ENCODE measurements around the gene THAP11. TPM values are rescaled to one million over a fixed set of nuclear protein-coding genes. Genes with fewer than 3 reads are reported as not detected.

THAP11 gene
- total and polyA plus RNA-seq, 3 experiments from 2014 or later, result 52.6 to 153 (median 55.1) TPM

DNA sequence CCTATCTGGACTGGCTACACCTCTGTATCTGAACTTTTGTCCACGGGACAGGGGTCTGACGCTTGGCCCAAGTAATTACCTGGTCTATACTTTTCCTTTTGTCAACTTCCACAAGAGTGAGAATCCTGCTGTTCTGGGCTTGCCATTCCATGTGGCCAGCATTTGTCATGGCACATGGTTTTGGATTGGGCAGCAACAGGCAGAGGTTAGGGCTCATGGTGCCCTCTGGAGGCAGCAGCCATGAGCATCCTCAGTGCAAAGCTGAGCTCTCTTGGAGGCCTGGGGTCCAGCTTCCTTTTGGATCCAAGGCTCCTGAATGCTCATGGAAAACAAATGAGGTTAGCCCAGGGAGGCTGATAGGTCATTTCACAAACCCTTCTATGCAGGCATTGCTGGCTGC is 23.2 kb downstream of the THAP11 start:
- peak overlapping the region in 1 of 8 donors; percentile 38 for H3K27ac Mint-ChIP-seq
- no peaks in the 10 kb centered on the region for H3K27me3 Mint-ChIP-seq
- Histone ChIP-seq H3K27me3 (ENCODE audit: insufficient read depth, low read length, poor library complexity, severe bottlenecking) (no peaks in the 10 kb centered on the region), H3K4me1 (ENCODE audit: insufficient read depth, low read length) (no peaks in the 10 kb centered on the region), H3K9me3 (ENCODE audit: low read length) (no peaks in the 10 kb centered on the region), H3K27ac (ENCODE audit: low read depth, low read length) (no peak overlapping the region), H3K4me3 (ENCODE audit: low read length) (no peak overlapping the region), H3K36me3 (ENCODE audit: insufficient read depth, low read length) (peaks cover 6% of the 10 kb centered on the region)
- no peaks in the 10 kb centered on the region for H3K9me3 Mint-ChIP-seq
- CTCF ChIA-PET, result interaction anchor here (0.8 to 1.8 kb wide), 5 partner anchors 24 to 344 kb away, joined by 3 to 5 read pairs (median 4); no protein-coding TSS in a partner anchor
- DNase-seq, result no peak
- POLR2A ChIA-PET, result no interaction called here
- peaks cover 0 to 56% (median 2%) of the 10 kb centered on the region in 3 donors for H3K36me3 Mint-ChIP-seq
- H3K4me1 Mint-ChIP-seq, result peaks cover 5 to 7% (median 6%) of the 10 kb centered on the region in 3 donors
- no peak overlapping the region for H3K4me3 Mint-ChIP-seq

DNA sequence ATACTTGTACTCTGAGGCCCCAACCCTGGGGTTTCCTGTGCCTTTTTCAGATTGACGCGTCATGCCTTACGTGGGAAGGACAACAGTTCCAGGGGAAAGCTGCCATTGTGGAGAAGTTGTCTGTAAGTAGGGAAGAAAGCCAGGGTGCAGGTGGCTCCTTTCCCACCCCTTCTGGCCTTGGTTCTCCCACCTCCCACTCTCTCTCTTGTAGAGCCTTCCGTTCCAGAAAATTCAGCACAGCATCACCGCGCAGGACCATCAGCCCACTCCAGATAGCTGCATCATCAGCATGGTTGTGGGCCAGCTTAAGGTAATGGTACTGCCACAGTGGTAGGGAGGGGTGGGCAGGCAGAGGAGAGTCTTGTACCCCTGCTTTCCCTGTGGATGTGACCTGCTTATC is 26.2 kb downstream of the THAP11 start:
- peaks cover 0 to 53% (median 7%) of the 10 kb centered on the region in 3 donors for H3K36me3 Mint-ChIP-seq
- Histone ChIP-seq H3K36me3 (ENCODE audit: insufficient read depth, low read length) (peaks cover 6% of the 10 kb centered on the region), H3K4me3 (ENCODE audit: low read length) (no peak overlapping the region), H3K4me1 (ENCODE audit: insufficient read depth, low read length) (peaks cover 7% of the 10 kb centered on the region), H3K9me3 (ENCODE audit: low read length) (no peaks in the 10 kb centered on the region), H3K27me3 (ENCODE audit: insufficient read depth, low read length, poor library complexity, severe bottlenecking) (no peaks in the 10 kb centered on the region), H3K27ac (ENCODE audit: low read depth, low read length) (no peak overlapping the region)
- ChIA-PET CTCF (interaction anchor here (0.8 to 2.4 kb wide), 2 partner anchors 15 to 53 kb away, joined by 3 to 5 read pairs; no protein-coding TSS in a partner anchor), POLR2A (no interaction called here)
- peak overlapping the region in 1 of 8 donors; percentile 23 for H3K27ac Mint-ChIP-seq
- no peaks in the 10 kb centered on the region for H3K27me3 Mint-ChIP-seq
- no peak for DNase-seq
- no peaks in the 10 kb centered on the region for H3K9me3 Mint-ChIP-seq
- H3K4me3 Mint-ChIP-seq, result no peak overlapping the region
- H3K4me1 Mint-ChIP-seq, result peaks cover 9 to 10% (median 9%) of the 10 kb centered on the region in 3 donors

DNA sequence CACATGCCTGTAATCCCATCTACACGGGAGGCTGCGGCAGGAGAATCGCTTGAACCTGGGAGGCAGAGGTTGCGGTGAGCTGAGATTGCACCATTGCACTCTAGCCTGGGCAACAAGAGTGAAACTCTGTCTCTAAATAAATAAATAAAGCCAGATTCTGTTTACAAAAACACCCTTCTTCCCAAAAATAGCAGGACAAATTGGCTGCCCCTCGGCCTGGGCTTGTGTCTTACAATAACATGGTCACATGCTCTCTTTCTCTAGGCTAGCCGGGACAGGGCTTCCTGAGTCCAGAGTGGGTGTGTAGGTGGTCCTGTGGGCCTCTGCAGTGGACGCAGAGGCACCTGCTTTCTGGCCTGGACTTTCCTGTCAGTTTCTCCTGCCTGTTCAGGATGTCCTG is 27.5 kb downstream of the THAP11 start:
- POLR2A ChIA-PET, result interaction anchor here (0.6 kb wide), 1 partner anchor 16 kb away, joined by 3 read pairs; no protein-coding TSS in a partner anchor
- no peaks in the 10 kb centered on the region for H3K27me3 Mint-ChIP-seq

DNA sequence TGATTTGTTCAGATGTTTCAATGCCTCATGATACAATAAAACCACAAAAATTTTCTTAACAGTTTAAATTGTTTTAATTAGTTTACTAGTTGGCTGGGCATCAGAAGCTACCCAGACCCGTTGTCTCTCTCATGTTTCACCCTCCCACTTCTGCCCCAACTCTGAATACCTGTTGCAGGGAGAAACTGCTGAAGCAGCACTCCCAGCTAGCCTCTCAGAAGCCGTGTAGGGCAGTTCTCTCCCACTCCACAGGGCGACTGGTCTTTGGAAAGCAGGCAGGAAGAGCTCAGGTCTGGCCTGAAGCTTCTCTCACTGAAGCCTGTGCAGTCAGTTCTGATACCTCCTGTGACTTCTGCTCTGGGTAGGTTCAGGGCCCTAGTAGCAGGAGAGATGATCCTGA is 29.1 kb downstream of the THAP11 start:
- no peak overlapping the region for H3K4me3 ChIP-seq (ENCODE audit: low read length)
- peaks cover 33 to 40% (median 39%) of the 10 kb centered on the region in 3 donors for H3K4me1 Mint-ChIP-seq
- H3K27ac ChIP-seq (ENCODE audit: low read depth, low read length), result no peak overlapping the region
- H3K36me3 Mint-ChIP-seq, result peaks cover 0 to 59% (median 7%) of the 10 kb centered on the region in 3 donors
- no peaks in the 10 kb centered on the region for H3K9me3 Mint-ChIP-seq
- H3K27ac Mint-ChIP-seq, result peak overlapping the region in 4 of 8 donors; percentile 24 to 88 (median 48)
- ChIA-PET CTCF (interaction anchor here (1.1 to 1.7 kb wide), 4 partner anchors 12 to 205 kb away, joined by 3 to 6 read pairs (median 5); partner anchors contain the start of genes C16orf86 and ENKD1), POLR2A (interaction anchor here (0.8 kb wide), 1 partner anchor 22 kb away, joined by 4 read pairs; the partner anchor contains the start of gene PSKH1)
- H3K4me1 ChIP-seq (ENCODE audit: insufficient read depth, low read length), result peaks cover 35% of the 10 kb centered on the region
- no peaks in the 10 kb centered on the region for H3K9me3 ChIP-seq (ENCODE audit: low read length)
- H3K4me3 Mint-ChIP-seq, result peak overlapping the region in 4 of 7 donors; percentile 86 to 96 (median 92)
- peaks cover 7% of the 10 kb centered on the region for H3K36me3 ChIP-seq (ENCODE audit: insufficient read depth, low read length)
- DNase-seq, result no peak
- H3K27me3 ChIP-seq (ENCODE audit: insufficient read depth, low read length, poor library complexity, severe bottlenecking), result no peaks in the 10 kb centered on the region
- no peaks in the 10 kb centered on the region for H3K27me3 Mint-ChIP-seq

More for the DNA sequence above, 27.5 kb downstream of the THAP11 start:
- Mint-ChIP-seq H3K4me1 (peaks cover 19 to 24% (median 23%) of the 10 kb centered on the region in 3 donors), H3K36me3 (peaks cover 0 to 59% (median 7%) of the 10 kb centered on the region in 3 donors), H3K27ac (peak overlapping the region in 1 of 8 donors; percentile 74), H3K4me3 (no peak overlapping the region), H3K9me3 (no peaks in the 10 kb centered on the region)
- Histone ChIP-seq H3K4me3 (ENCODE audit: low read length) (no peak overlapping the region), H3K4me1 (ENCODE audit: insufficient read depth, low read length) (peaks cover 19% of the 10 kb centered on the region), H3K27ac (ENCODE audit: low read depth, low read length) (no peak overlapping the region), H3K27me3 (ENCODE audit: insufficient read depth, low read length, poor library complexity, severe bottlenecking) (no peaks in the 10 kb centered on the region), H3K36me3 (ENCODE audit: insufficient read depth, low read length) (peaks cover 6% of the 10 kb centered on the region), H3K9me3 (ENCODE audit: low read length) (no peaks in the 10 kb centered on the region)
- DNase-seq, result no peak
- CTCF ChIA-PET, result interaction anchor here (1.7 kb wide), 1 partner anchor 14 kb away, joined by 5 read pairs; no protein-coding TSS in a partner anchor

DNA sequence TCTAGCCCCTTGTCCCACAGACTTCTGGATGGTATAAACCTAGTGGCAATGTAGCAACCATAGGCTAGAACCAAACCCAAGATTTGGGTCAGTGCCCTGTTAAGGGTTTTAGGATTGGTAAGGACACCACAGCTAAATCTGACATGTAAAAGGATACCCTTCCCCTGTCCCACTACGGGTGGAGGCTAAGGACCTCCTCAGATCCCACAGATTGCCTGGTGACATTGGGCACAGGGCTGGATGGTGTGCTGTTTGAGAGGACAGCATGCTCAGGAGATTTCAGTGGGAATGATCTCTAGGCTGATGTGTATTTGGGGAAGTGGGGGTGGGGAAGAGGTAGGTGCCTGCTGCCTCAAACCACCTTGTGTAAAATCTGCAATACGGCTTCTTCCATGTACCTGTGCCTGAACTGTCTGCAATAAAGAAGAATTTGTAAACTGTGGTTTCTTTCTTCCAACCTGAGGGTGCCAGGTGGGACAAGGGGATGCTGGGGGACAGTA is 30.1 kb downstream of the THAP11 start:
- Mint-ChIP-seq H3K36me3 (peaks cover 0 to 60% (median 7%) of the 10 kb centered on the region in 3 donors), H3K27ac (peak overlapping the region; percentile 88 to 96 (median 92)), H3K27me3 (no peaks in the 10 kb centered on the region), H3K9me3 (no peaks in the 10 kb centered on the region), H3K4me3 (peak overlapping the region; percentile 86 to 96 (median 93)), H3K4me1 (peaks cover 33 to 42% (median 39%) of the 10 kb centered on the region in 3 donors)
- H3K36me3 ChIP-seq (ENCODE audit: insufficient read depth, low read length), result peaks cover 17% of the 10 kb centered on the region
- peak overlapping the region; percentile 91 for H3K27ac ChIP-seq (ENCODE audit: low read depth, low read length)
- H3K4me3 ChIP-seq (ENCODE audit: low read length), result peak overlapping the region; percentile 79
- no peak for DNase-seq
- CTCF ChIA-PET, result interaction anchor here (1.0 to 1.6 kb wide), 4 partner anchors 27 to 206 kb away, joined by 3 to 6 read pairs (median 4); partner anchors contain the start of genes C16orf86 and ENKD1
- no peaks in the 10 kb centered on the region for H3K27me3 ChIP-seq (ENCODE audit: insufficient read depth, low read length, poor library complexity, severe bottlenecking)
- peaks cover 35% of the 10 kb centered on the region for H3K4me1 ChIP-seq (ENCODE audit: insufficient read depth, low read length)
- no peaks in the 10 kb centered on the region for H3K9me3 ChIP-seq (ENCODE audit: low read length)
- POLR2A ChIA-PET, result interaction anchor here (0.6 to 0.8 kb wide), 2 partner anchors 21 to 34 kb away, joined by 4 read pairs; partner anchors contain the start of gene PSKH1

DNA sequence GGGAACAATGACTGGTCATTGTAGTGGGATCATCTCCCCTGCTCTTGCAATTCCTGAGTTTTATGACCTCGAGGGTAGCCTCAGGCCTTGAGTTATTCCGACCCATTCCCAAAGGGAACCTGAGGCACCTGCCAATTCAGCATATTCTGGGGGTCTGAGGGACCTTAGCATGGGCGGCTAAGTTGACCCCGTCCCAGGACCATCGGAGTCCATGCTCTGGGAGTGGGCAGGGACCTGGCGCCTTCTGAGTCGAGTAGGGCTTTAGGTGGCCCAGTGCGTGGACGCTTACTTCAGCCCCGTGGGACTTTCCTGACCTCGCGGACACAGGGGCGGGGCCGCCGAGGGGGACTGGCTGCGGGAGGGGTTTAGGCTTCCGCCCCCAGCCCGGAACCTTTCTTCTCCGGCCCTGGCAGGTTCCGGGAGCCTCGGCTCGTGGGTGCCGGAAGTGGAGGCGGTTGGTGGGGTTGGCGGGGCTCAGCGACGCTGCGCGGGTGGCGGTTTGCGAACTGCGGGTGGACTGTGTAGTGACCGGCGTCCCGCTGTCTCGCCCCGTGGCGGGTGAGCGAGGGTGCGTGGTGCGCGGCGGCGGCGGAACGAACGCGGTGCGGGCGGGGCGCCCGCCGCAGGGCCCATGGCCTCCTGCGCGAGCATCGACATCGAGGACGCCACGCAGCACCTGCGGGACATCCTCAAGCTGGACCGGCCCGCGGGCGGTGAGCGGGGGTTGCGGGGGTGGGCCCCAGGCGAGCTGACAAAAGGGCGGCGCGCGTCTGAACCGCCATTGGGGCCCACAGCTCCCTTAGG is 30.7 kb downstream of the THAP11 start, which contains the start of gene EDC4:
Gene EDC4 (plus strand): TSS at position 422 of the 804 bp plus-strand sequence. CDS start 210 bp downstream, at position 632.
- peaks cover 33 to 42% (median 39%) of the 10 kb centered on the region in 3 donors for H3K4me1 Mint-ChIP-seq
- peaks cover 0 to 65% (median 7%) of the 10 kb centered on the region in 3 donors for H3K36me3 Mint-ChIP-seq
- Histone ChIP-seq H3K27ac (ENCODE audit: low read depth, low read length) (peak within 1 kb of the TSS; percentile 91), H3K4me1 (ENCODE audit: insufficient read depth, low read length) (peaks cover 35% of the 10 kb centered on the region), H3K27me3 (ENCODE audit: insufficient read depth, low read length, poor library complexity, severe bottlenecking) (no peaks in the 10 kb centered on the region), H3K4me3 (ENCODE audit: low read length) (peak within 1 kb of the TSS; percentile 79), H3K9me3 (ENCODE audit: low read length) (no peaks in the 10 kb centered on the region), H3K36me3 (ENCODE audit: insufficient read depth, low read length) (peaks cover 20% of the 10 kb centered on the region)
- peak within 1 kb of the TSS; percentile 88 to 96 (median 94) for H3K27ac Mint-ChIP-seq
- DNase-seq, result peak; percentile 81 to 91 (median 84)
- ChIA-PET POLR2A (interaction anchor here (1.0 to 1.4 kb wide), 5 partner anchors 29 to 66 kb away, joined by 3 to 8 read pairs (median 5); partner anchors contain the start of genes PSMB10, RANBP10 and TSNAXIP1), CTCF (interaction anchor here (0.7 to 2.9 kb wide), 9 partner anchors 11 to 63 kb away, joined by 3 to 15 read pairs (median 3); partner anchors contain the start of gene NRN1L)
- peak within 1 kb of the TSS; percentile 91 to 96 (median 93) for H3K4me3 Mint-ChIP-seq
- H3K9me3 Mint-ChIP-seq, result no peaks in the 10 kb centered on the region
- no peaks in the 10 kb centered on the region for H3K27me3 Mint-ChIP-seq

DNA sequence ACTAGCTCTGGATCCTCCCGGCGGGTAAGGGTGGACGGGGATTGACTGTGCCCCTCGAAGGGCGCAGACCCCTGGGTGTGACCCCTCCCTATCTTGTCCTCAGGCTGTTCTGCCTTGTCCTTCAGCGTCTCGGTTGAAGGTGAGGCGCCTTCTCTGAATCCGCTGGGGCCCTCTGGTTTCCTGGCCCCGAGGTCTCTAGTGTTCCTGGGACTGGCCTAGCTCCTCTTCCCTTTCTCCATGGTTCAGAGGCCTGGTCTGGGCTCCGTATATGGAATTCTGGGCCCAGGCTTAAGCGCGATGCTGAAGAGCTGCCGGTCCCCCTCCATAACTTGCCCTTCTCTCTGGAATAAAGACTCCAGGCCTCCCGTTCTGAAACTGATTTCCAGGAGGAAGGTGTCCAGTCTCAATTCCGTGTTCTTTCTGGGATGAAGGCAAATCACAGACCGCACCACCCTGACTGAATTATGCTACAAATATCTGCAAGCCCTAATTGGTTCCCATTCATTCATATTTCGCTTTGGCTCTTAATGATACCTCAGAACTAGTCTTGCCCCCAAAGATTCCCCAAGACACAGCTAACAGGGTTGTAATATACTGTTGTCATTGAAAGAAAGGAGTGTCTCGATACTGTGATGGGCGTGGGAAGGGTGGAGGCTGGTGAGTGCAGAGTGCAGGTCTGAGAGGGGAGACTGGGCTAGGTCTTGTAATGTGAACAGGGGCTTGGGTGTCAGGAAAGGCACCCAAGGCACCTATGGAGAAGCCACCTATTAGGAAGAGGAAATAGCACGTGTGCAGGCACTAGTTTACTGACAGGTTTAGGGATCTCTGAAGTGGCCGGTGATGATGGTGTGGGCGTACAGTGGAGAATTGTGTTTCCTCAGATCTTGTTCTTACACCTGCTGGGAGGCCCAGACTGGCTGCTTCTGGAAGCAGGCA is 31.6 kb downstream of the THAP11 start:
- Histone ChIP-seq H3K27me3 (ENCODE audit: insufficient read depth, low read length, poor library complexity, severe bottlenecking) (no peaks in the 10 kb centered on the region), H3K27ac (ENCODE audit: low read depth, low read length) (peak overlapping the region; percentile 91), H3K9me3 (ENCODE audit: low read length) (no peaks in the 10 kb centered on the region), H3K4me3 (ENCODE audit: low read length) (peak overlapping the region; percentile 79), H3K36me3 (ENCODE audit: insufficient read depth, low read length) (peaks cover 26% of the 10 kb centered on the region), H3K4me1 (ENCODE audit: insufficient read depth, low read length) (peaks cover 35% of the 10 kb centered on the region)
- no peaks in the 10 kb centered on the region for H3K9me3 Mint-ChIP-seq
- peak overlapping the region; percentile 91 to 96 (median 93) for H3K4me3 Mint-ChIP-seq
- ChIA-PET CTCF (interaction anchor here (0.6 to 2.9 kb wide), 9 partner anchors 10 to 62 kb away, joined by 3 to 15 read pairs (median 3); partner anchors contain the start of gene NRN1L), POLR2A (interaction anchor here (0.6 to 1.4 kb wide), 7 partner anchors 30 to 354 kb away, joined by 3 to 8 read pairs (median 4); partner anchors contain the start of genes PSMB10, RANBP10 and TSNAXIP1)
- DNase-seq, result no peak
- H3K27me3 Mint-ChIP-seq, result no peaks in the 10 kb centered on the region
- H3K36me3 Mint-ChIP-seq, result peaks cover 0 to 65% (median 7%) of the 10 kb centered on the region in 3 donors
- peak overlapping the region; percentile 85 to 96 (median 92) for H3K27ac Mint-ChIP-seq
- peaks cover 33 to 42% (median 39%) of the 10 kb centered on the region in 3 donors for H3K4me1 Mint-ChIP-seq

All from CD8-positive, alpha-beta memory T cell (primary cell).